ENCODE measurements around the gene TTC1.

GRCh38 chr5:159993194-159993593 is 15.7 kb upstream of the TTC1 start:
- TF ChIP-seq CTCF (IDR thresholded peaks at IDR 0.05) = no peak
- no peak for TF ChIP-seq POLR2A (IDR thresholded peaks at IDR 0.05)
